ENCODE measurements around the gene ARHGEF10L. TPM values are rescaled to one million over a fixed set of nuclear protein-coding genes. Genes with fewer than 3 reads are reported as not detected.

Gene ARHGEF10L
- total RNA-seq, 1 donor from 2014 or later = 75.6 TPM

DNA sequence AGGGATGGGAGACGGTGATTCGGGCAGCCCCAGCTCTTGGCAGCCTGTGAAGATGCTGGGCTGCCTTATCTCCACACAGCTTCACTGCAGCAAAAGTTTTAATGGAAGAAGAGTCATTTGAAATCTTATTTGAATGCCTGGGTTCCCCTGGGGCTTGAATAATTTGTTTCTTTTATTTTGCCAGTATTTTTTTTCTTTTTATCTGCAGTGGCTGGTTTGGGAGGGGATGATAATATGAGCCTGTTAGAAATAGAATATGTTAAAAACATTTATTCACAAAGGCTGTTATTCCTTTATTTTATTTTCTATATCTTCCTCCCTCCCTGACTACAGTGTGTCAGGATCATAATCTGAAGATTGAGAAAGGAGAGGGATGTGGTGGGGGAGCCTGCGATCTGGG is 103.4 kb downstream of the ARHGEF10L start:
- Histone ChIP-seq H3K4me1 (no peaks in the 10 kb centered on the region), H3K27ac (no peak overlapping the region), H3K27me3 (no peaks in the 10 kb centered on the region), H3K9me3 (no peaks in the 10 kb centered on the region), H3K36me3 (peaks cover 0 to 21% of the 10 kb centered on the region in 2 donors), H3K4me3 (no peak overlapping the region)
- TF ChIP-seq, protein P1, sequence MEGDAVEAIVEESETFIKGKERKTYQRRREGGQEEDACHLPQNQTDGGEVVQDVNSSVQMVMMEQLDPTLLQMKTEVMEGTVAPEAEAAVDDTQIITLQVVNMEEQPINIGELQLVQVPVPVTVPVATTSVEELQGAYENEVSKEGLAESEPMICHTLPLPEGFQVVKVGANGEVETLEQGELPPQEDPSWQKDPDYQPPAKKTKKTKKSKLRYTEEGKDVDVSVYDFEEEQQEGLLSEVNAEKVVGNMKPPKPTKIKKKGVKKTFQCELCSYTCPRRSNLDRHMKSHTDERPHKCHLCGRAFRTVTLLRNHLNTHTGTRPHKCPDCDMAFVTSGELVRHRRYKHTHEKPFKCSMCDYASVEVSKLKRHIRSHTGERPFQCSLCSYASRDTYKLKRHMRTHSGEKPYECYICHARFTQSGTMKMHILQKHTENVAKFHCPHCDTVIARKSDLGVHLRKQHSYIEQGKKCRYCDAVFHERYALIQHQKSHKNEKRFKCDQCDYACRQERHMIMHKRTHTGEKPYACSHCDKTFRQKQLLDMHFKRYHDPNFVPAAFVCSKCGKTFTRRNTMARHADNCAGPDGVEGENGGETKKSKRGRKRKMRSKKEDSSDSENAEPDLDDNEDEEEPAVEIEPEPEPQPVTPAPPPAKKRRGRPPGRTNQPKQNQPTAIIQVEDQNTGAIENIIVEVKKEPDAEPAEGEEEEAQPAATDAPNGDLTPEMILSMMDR (IDR thresholded peaks at IDR 0.05) = no peak
- TF ChIP-seq POLR2AphosphoS5 (IDR thresholded peaks at IDR 0.05; ENCODE audit: insufficient read depth in 1 of 2, low read depth in 1 of 2) (no peak), POLR2A (IDR thresholded peaks at IDR 0.05) (no peak)
- intact Hi-C loops (cut with DNase I) = no loop called here
- DNase-seq (ENCODE audit: extremely low spot score in 2 of 2) = no peak

GRCh38 chr1:17643861-17644703 is 104.6 kb downstream of the ARHGEF10L start:
- no peak for TF ChIP-seq POLR2A (IDR thresholded peaks at IDR 0.05)
- TF ChIP-seq, protein P1 (IDR thresholded peaks at IDR 0.05) = no peak
- TF ChIP-seq POLR2AphosphoS5 (IDR thresholded peaks at IDR 0.05; ENCODE audit: insufficient read depth in 1 of 2, low read depth in 1 of 2) = no peak
- no peaks in the 10 kb centered on the region for H3K27me3 ChIP-seq
- intact Hi-C loops (cut with DNase I) = no loop called here
- peaks cover 0 to 15% of the 10 kb centered on the region in 2 donors for H3K36me3 ChIP-seq
- no peak for DNase-seq (ENCODE audit: extremely low spot score in 2 of 2)
- no peaks in the 10 kb centered on the region for H3K9me3 ChIP-seq
- H3K27ac ChIP-seq = no peak overlapping the region
- H3K4me3 ChIP-seq = no peak overlapping the region
- H3K4me1 ChIP-seq = peaks cover 10% of the 10 kb centered on the region

GRCh38 chr1:17645068-17645911 is 105.8 kb downstream of the ARHGEF10L start:
- no peaks in the 10 kb centered on the region for H3K9me3 ChIP-seq
- DNase-seq (ENCODE audit: extremely low spot score in 2 of 2) = no peak
- no peak overlapping the region for H3K27ac ChIP-seq
- H3K27me3 ChIP-seq = no peaks in the 10 kb centered on the region
- H3K4me1 ChIP-seq = peaks cover 10% of the 10 kb centered on the region
- peaks cover 0 to 11% of the 10 kb centered on the region in 2 donors for H3K36me3 ChIP-seq
- TF ChIP-seq POLR2AphosphoS5 (IDR thresholded peaks at IDR 0.05; ENCODE audit: insufficient read depth in 1 of 2, low read depth in 1 of 2) = no peak
- TF ChIP-seq, protein P1 (IDR thresholded peaks at IDR 0.05) = no peak
- TF ChIP-seq POLR2A (IDR thresholded peaks at IDR 0.05) = no peak
- no peak overlapping the region for H3K4me3 ChIP-seq
- intact Hi-C loops (cut with DNase I) = no loop called here

DNA sequence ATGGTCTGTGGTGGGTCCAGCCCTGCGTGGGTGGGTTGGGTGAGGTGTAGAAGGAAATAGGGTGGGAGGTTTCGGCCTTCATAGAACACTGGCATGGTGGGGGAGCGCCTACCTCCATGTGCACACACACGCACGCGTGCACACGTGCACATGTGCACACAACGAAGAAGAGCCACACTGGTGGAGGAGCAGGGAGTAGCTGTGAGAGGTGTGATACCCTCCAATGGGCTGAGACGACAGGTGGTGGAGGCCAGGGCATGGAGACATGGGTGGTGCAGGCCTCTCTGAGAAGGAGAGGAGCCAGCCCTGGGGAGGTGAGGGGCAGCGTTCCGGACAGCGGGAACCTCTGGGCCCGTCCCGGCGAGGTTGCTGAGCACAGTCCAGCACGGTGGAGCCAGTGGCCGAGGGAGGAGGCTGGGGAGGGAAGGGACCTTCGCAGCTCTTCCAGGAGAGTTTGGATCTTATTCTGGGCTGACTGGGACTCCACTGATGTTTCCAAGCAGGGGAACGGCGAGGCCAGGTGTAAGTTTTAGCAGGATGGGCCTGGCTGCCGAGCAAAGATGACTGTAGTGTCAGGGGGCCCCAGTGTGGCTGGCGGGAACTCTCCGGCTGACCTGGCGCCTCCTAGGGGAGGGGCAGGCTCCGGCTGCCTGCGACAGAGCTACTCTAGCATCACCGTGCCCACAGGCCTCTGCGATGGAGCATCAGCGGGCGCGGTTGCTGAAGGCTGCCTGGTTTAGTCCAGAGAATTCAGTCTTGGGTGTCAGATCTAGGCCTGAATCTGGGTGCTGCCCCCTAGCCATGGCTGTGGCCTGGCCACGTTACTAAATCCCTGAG is 107.2 kb downstream of the ARHGEF10L start:
- Histone ChIP-seq H3K4me3 (no peak overlapping the region), H3K36me3 (peaks cover 0 to 15% of the 10 kb centered on the region in 2 donors), H3K4me1 (peaks cover 10% of the 10 kb centered on the region), H3K27ac (no peak overlapping the region), H3K9me3 (no peaks in the 10 kb centered on the region), H3K27me3 (no peaks in the 10 kb centered on the region)
- TF ChIP-seq POLR2AphosphoS5 (IDR thresholded peaks at IDR 0.05; ENCODE audit: insufficient read depth in 1 of 2, low read depth in 1 of 2) (no peak), POLR2A (IDR thresholded peaks at IDR 0.05) (no peak)
- TF ChIP-seq, protein P1 (IDR thresholded peaks at IDR 0.05) = no peak
- no peak for DNase-seq (ENCODE audit: extremely low spot score in 2 of 2)
- intact Hi-C loops (cut with DNase I) = no loop called here

Measured in vagina (tissue), 2 donors.